ENCODE data around the gene PGAP1.

DNA sequence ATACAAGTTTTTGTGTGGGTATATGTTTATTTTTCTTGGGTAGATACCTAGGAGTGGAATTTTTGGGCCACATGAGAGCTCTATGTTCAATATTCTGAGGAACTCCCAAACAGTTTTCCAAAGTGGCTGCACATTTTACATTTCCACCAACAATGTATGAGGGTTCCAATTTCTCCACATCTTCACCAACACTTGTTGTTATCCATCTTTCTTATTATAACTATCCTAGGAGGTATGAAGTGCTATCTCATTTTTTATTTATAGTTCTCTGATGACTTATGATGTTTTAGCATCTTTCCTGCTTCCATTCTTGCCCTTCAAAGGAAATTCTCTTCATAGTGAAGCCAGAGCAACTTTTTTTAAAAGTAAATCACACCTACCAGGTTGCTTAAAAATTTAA, 8.7 kb downstream of the PGAP1 start:
- TF ChIP-seq, protein P1, sequence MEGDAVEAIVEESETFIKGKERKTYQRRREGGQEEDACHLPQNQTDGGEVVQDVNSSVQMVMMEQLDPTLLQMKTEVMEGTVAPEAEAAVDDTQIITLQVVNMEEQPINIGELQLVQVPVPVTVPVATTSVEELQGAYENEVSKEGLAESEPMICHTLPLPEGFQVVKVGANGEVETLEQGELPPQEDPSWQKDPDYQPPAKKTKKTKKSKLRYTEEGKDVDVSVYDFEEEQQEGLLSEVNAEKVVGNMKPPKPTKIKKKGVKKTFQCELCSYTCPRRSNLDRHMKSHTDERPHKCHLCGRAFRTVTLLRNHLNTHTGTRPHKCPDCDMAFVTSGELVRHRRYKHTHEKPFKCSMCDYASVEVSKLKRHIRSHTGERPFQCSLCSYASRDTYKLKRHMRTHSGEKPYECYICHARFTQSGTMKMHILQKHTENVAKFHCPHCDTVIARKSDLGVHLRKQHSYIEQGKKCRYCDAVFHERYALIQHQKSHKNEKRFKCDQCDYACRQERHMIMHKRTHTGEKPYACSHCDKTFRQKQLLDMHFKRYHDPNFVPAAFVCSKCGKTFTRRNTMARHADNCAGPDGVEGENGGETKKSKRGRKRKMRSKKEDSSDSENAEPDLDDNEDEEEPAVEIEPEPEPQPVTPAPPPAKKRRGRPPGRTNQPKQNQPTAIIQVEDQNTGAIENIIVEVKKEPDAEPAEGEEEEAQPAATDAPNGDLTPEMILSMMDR (IDR thresholded peaks at IDR 0.05), result no peak
- no peak for TF ChIP-seq POLR2A (IDR thresholded peaks at IDR 0.05)
